LoVo (cell line): ENCODE results near the gene UBE4B.

Source experiments
- DNase-seq: peaks from one replicate; pipeline ENCODE4 v3.0.0-alpha.2; 2016; ENCODE audit warnings: low spot score

UBE4B gene

DNA sequence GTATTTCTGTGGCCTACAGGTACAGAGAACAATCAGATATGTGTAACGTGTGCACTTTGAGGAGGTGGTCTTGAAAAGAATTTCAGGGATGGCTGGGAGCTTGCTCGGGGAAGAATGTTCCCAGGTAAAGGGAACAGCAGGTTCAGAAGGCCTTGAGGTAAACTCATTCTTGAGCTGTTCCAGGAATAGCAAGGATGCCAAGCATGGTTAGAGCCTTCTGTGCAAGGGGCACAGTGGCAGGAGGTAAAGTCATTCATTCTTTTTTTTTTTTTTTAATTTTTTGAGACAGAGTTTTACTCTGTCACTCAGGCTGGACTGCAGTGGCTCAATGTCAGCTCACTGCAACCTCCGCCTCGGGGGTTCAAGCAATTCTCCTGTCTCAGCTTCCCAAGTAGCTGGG, 10.0 kb downstream of the UBE4B start:
- no peak for DNase-seq

DNA sequence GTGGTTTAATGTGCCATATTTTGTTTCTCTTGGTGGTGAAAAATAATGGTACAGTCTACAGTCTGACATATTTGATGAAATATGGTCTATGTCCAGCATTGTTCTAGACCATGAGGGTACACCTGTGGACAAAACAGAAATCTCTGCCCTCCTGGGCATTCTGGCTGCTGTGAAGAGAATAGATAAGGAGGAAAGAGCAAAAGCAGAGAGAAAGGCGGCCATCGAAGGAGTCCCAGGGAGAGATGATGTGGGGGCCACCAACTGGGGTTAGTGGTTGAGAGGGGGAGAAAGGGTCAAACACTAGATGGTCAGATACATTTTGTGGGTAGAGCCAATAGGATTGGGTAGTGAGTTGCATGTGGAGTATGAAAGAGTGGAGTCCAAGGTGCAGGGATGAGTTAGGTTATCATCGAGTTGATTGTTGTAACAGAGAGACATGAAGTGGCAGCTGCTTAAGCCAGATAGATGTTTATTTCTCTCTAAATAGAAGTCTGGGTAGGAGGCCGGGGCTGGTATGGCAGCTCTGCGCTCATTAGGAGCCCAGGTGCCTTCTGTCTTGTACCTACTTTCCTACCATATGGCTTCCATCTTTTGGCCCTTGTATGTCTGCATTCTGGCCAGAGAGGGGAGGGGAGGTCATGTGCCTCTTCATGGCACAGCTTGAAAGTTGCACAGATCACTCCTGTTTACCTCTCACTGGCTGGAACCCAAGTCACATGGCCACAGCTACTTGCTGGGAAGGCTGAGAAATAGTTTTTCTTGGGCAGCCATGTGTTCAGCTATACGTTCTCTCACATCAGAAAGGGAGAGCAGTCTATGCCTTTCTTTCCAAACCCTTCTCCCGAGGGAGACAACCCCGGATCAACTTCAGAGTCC, 13.0 kb downstream of the UBE4B start:
- DNase-seq: no peak

DNA sequence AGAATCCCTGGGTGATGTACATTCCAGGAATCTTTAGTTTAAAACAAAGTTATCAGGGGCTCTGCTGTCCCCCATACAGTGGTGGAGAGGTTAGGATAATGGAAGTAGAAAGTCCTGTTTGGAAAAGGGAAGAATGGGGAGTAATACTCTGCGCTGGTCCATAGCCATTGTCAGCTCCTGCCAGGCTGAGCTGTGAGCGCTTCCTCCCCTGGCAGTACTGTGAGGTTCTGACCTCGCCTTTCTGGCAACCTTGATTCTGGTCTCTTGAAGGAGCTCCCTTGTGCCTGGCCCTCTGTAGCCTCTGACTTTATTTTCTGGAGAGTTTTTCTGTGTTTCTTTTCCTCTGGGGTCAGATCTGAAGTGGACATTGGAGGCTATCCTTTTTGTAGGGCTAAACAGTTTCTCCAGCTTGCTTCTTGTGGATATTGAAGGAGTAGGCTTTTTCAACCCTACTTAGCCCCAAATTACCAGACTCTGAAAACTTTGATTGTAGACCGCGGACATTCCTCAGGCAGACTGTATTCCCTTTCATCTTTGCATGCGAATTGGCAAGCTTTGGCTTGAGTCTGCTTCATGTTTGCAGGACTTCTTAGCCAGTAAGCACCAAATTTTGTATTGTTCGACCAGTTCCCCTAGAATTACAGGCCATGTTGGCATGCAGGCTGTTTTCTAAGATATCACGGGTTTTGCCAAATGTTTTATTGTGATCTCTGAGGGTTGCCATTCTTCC, 13.8 kb downstream of the UBE4B start:
- DNase-seq: no peak

DNA sequence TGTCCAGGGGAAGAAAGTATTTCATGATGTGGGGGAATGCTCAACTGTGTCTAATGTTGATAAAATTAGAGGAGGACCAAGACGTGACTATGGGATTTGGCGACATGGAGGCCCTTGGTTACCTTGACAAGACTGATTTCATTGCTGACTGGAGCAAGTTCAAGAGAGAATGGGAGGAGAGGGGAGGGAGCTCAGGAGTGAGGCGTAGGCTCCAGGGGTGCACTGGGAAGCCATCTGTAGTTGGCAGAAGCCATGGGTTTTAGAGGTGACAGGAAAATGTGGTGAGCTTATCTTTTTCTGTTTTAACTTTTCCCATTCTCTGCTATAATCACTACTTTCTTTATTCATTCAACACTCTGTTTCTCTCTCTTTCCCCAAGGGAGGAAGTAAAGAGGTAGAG, 15.8 kb downstream of the UBE4B start:
- DNase-seq: no peak

DNA sequence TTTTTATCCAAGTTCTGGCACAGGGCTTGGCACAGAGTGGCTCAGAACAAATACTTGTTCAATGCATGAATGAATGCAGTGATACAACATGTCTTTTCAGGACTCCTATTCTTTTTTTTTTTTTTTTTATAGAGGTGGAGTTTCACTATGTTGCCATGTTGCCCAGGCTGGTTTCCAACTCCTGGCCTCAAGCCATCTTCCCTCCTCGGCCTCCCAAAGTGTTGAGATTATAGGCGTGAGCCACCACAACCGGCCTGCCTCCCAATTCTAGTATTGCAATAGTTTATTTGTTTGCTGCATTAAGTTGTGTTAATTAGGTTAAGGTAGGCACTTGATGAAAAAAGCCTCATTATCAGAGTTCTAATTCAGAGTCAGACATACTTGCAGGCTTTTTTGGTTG, 17.9 kb downstream of the UBE4B start:
- no peak for DNase-seq

DNA sequence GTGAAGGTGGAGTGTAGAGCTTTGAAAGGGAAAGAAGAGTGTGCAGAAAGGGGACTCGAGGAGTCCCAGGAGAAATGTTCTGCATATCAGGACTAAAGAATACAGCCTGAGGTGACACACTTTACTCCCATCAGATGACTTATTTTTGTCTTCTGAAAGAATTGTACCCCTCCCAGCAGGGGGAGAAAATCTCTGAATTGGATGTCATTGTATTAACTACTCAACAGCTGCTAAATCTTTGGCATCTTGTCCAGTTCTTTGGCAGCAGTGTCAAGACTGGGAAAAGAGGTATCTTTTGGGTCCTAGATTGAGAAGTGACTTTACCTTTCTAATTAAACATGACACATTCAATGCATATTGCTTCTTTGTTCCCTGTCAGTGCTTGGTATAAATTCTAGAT, 18.9 kb downstream of the UBE4B start:
- DNase-seq: no peak

DNA sequence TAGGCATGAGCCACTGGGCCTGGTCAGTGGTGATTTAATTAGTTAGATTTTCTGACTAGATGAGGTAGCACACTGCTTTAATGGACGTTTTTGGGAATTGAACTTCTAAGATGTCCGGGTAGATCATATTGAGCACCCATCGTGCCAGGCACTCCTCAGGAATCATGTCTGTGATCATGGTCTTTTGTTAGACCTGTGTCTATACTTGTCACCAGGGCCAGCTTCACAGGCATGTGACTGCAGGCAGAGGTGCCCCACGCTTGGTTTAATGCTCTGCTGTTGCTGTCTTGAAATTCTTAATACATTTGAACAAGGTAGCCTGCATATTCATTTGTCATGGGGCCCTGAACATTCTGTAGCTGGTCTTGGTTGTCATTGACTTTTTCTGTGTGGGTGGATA, 19.6 kb downstream of the UBE4B start:
- DNase-seq: no peak

DNA sequence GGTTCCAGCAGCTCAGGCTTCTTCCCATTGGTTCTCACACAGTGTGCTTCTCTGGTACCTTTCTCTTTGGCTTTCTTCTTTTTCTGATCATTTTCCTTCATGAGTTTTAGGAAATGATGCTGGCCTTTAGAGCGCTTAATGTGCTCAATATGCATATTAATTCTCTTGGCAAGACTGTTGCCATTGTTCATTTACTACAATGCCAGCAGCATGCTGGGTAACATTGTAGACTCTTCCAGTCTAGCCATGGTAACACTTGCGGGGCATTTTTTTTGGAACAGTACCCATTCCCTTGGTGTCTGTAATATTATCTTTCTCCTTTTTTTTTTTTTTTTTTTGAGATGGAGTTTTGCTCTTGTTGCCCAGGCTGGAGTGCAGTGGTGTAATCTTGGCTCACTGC, 21.7 kb downstream of the UBE4B start:
- DNase-seq: no peak

DNA sequence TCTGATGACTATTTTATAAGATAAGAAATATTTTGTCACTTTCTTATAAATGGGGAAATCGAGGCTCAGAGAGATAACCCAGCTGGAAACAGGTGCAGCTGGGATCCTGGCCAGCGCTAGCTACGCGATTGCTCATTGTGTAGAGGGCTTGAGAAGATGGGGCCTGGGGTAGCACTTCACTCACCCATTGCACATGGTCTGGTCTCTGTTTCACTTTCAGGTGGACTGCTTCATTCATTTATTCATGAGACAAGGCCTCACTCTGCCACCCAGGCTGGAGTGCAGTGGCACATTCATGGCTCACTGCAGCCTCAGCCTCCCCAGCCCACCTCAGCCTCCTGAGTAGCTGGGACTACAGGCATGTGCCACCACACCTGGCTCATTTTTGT, 23.8 kb downstream of the UBE4B start:
- DNase-seq: no peak

DNA sequence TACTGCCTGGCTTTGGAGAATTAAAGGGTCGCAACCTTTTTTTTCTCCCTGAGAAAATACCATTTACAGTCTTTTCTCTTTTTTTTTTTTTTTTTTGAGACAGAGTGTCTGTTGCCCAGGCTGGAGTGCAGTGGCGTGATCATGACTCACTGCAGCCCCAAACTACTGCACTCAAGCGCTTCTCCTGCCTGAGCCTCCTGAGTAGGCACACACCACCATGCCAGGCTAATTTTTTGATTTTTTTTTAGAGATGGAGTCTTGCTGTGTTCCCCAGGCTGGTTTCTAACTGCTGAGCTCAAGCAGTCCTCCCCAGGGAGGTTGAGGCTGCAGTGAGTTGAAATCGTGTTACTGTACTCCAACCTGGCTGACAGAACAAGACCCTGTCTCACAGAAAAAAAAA, 24.6 kb downstream of the UBE4B start:
- no peak for DNase-seq

DNA sequence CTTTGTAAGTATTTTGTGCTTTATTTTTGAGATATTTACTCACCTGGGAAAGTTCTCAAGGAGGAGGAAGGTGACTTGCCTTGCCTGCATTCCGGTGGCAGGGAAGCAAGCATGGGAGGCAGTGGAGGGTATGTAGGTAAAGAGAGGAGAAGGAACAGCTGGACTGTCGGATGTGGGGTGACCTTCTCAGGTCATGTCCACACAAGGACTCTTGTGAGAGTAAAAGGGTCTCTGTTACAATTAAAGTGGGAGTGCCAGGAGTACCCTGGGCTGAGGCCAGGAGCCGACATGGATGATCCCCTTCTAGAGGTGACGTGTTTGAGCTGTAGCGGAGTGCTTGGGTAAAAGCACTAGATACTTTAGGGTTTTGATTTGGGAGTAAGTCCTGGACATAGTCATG, 25.0 kb downstream of the UBE4B start:
- no peak for DNase-seq

DNA sequence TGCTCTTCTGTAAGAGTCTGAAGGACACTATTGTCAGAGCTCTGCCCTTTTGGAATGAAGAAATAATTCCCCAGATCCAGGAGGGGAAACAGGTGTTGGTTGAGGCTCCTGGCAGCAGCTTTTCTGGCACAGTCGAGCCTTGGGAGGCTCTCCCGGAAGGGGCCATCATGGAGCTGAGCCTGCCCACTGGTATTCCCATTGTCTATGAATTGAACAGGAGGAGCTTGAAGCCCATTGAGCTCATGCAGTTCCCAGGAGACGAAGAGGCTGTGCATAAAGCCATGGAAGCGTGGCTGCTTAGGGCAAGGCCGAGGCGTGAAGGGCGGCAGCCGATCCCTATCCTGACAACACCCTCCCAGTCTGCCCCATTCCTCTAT, 26.6 kb downstream of the UBE4B start:
- no peak for DNase-seq

DNA sequence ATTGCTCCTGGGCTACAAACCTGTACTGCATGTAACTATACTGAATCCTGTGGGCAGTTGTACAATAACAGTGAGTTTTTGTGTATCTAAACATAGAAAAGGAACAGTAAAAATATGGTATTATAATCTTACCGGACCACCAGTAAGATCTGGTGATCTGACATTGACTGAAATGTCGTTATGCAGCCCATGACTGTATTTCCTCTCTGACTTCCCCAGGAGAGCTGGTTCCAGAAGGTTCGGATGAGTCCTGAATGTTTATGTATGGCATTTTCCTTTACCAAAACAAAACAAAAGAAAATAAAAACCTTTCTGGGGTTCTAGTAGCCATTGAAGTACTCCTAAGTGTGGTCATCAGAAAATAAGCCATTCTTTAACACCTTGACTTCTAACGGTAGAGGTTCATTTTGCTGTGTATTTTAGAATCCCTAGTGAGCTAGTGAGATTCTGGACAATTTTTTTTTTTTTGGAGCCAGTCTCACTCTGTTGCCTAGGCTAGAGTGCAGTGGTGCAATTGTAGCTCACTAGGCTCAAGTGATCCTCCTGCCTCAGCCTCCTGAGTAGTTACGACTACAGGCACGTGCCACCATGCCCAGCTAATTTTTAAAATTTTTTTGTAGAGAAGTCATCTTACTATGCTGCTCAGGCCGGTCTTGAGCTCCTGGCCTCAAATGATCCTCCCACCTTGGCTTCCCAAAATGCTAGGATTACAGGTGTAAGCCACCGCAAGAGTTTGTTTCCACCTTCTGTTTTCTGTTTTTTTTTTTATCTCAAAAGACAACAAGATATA, 27.7 kb downstream of the UBE4B start:
- no peak for DNase-seq

DNA sequence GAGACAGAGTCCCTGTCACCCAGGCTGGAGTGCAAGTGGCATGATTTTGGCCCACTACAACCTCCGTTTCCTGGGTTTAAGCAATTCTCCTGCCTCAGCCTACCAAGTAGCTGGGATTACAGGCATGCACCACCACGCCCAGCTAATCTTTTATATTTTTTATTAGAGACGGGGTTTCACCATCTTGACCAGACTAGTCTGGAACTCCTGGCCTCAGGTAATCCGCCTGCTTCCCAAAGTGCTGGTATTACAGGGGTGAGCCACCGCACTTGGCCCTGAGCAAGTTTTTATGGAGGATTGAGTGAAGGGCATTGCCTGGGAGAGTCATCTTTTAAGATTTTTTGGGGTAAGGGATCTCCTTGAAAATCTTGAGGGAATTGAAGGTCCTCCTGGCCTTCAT, 28.5 kb downstream of the UBE4B start:
- no peak for DNase-seq

DNA sequence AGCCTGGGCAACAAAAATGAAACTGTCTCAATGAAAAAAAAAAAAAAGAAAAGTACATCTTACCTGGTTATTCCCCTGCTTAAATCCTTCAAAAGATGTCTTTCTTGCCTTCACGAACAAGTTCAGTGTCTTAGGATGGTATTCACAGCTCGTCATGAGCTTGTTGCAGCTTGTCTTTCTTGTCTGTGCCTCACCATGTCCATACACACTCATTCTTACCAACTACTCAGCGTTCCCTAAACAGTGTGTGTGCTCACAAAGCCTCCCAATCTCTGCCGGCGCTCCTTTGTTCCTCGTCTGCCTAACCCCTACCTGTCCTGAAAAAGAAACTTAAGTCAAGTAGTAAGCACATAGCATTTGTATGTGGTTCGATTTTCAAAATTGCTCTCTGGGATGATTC, 31.1 kb downstream of the UBE4B start:
- DNase-seq: no peak

DNA sequence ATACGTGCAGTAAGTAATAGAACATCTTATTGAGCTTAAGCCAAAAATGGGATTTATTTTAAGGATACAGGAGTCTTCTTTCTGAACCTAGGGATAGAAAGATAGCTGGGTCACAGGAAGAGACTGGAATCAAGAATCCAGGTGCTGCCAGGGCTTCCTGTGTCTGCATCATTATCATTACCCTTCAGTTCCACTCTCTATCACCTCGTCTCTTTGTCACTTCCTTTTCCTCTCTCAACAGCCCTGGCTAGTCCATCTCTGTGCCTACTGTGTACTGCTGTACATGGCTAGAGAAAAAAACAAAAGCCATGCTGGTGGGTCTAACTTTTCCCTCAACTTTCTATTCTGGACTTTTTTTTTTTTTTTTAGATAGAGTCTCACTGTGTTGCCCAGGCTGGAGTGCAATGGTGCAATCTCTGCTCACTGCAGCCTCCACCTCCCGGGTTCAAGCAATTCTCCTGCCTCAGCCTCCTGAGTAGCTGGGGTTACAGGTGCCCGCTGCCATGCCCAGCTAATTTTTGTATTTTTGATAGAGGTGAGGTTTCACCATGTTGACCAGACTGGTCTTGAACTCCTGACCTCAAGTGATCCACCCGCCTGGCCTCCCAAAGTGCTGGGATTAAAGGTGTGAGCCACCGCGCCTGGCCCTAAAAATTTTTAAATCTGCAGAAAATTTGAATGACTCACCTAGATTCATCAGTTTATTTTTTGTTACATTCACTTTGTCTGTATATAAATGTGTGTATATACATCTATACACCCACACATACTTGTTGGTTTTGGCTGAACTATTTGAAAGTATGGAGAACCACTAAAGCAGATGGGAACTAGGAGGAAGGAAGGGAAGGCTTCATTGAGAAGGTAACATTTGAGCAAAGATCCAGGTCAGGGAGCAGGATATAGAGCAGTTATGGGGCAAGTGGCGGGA, 31.9 kb downstream of the UBE4B start:
- DNase-seq: no peak

DNA sequence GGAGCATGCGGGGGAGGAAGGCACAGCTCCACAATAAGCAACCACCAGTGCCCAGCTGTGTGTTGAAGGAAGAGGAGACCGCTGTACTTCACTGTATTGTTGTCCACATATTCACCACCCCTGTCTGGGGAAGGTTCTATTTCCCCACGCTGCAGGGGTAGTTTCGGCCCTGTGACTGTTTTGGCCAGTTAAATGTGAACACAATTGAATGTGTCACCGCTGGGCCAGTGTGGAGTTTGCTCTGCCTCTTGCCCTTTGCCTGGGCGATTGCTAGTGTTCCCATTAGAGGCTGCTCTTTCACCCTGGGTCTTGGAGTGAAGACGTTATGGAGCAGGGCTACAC, 32.6 kb downstream of the UBE4B start:
- no peak for DNase-seq

DNA sequence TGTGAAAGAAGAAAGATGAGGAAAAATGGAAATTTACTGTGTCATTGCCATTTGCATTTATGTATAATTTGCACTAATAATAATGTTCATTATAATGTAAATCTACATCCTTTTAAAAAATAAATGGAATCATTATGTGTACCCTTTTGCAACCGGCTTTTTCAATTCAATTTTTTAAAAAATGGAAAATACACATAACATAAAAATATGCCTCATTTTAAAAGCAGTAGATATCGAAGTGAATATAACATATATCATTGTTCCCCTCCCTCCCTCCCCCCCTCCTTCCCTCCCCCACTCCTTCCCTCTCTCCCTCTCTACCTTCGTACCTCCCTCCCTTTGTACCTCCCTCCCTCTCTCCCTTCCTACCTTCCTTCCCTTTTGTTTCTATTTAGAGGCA, 33.0 kb downstream of the UBE4B start:
- DNase-seq: no peak

DNA sequence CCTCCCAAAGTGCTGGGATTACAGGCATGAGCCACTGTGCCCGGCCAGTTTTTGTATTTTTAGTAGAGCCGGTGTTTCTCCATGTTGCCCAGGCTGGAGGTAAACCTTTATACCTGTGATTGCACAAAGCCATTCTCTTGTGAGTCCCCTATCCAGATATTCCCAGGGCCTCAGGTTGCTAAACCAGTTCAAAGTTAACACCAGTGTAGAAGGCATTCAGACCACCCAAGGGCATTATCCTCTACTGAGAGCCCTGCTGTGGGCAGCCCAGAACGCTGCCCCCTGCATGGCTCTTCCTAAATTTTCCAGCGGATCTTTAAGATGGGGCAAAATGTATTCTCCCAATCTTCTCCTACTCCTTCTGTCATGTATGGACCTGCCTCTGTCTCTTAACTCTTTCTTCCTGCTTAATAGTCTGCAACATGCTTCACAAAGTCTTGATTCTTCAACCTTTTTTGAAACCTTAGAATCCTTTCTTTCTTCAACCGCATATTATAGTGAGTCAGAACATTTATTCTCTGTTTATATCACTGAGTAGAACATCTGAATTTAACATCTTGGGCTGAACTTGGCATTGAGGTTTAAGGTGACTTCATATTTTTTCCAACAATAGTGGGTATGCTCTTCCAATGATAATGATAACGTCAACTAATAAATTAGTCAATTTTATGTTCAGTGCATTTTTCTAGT, 36.0 kb downstream of the UBE4B start:
- no peak for DNase-seq

DNA sequence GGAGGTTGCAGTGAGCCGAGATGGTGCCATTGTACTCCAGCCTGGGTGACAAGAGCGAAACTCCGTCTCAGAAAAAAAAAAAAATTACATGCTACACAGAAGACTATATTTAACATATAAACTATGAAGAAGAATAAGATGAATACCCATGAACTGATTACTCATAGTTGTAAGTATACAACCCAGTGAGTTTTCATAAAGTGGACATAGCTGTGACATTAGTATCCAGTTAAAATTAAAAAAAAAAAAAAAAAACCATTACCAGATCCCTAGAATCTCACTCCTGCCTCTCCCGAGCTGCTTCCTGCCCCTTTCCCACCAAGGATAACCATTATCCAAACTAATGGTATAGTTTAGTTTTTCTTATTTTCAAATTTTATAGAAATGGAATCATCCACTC, 37.4 kb downstream of the UBE4B start:
- no peak for DNase-seq

DNA sequence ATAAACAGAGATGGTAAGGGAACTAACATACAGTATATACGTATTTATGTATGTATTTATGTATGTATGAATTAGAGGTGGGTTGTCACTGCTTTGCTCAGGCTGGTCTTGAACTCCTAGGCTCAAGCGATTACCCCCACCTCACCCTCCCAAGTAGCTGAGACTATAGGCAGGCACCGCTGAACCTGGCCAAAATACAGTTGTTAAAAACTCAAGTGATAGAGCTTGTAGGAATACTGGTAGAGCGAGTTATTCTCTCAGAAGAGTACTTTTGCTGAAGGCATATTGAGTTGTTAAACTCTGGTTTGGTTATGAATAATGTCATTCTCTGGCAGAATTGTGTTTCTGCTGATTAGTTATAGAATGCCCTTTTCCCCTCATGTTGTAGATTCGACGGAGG, 38.9 kb downstream of the UBE4B start:
- no peak for DNase-seq
